HepG2 (cell line): ENCODE measurements around the gene ABCC3. TPM values are rescaled to one million over a fixed set of nuclear protein-coding genes. Genes with fewer than 3 reads are reported as not detected.

Source experiments
- ADNP ChIP-seq: sonication (generic); formaldehyde crosslinking; IDR thresholded peaks from 2 replicates; pipeline ENCODE4 v1.4.0; 2020; ENCODE audit warnings: missing genetic modification reagents
- CBX2 ChIP-seq, 2 experiments: fragments of 200-600 bp in 1 of 2; sonication (generic); formaldehyde crosslinking in 1 of 2; IDR thresholded peaks; 2 replicates each; pipeline versions ENCODE4 v1.7.0 to v1.8.1; 2018 to 2022; ENCODE audit warnings: low read depth in 2 of 2, low read length in 1 of 2, mild to moderate bottlenecking in 1 of 2, missing genetic modification reagents in 1 of 2
- GMEB2 ChIP-seq: IDR thresholded peaks from 2 replicates; pipeline ENCODE4 v1.6.1; 2016; ENCODE audit warnings: missing biosample characterization, missing genetic modification reagents, low read depth
- HIVEP1 ChIP-seq: sonication (generic); formaldehyde crosslinking; IDR thresholded peaks from 2 replicates; pipeline ENCODE4 v1.4.0; 2020; ENCODE audit warnings: mild to moderate bottlenecking, missing genetic modification reagents
- IRX3 ChIP-seq: sonication (generic); formaldehyde crosslinking; IDR thresholded peaks from 2 replicates; pipeline ENCODE4 v1.8.1; 2023; ENCODE audit warnings: mild to moderate bottlenecking, low read depth, missing genetic modification reagents, borderline replicate concordance
- MAF1 ChIP-seq: sonication (generic); formaldehyde crosslinking; IDR thresholded peaks from 2 replicates; pipeline ENCODE4 v1.5.0; 2020; ENCODE audit warnings: missing genetic modification reagents, borderline replicate concordance
- MIER3 ChIP-seq: IDR thresholded peaks from 2 replicates; pipeline ENCODE4 v1.6.1; 2016; ENCODE audit warnings: missing compliant biosample characterization, borderline replicate concordance
- MTA1 ChIP-seq: sonication (generic); formaldehyde crosslinking; IDR thresholded peaks from 2 replicates; pipeline ENCODE4 v1.4.0; 2020; ENCODE audit warnings: missing genetic modification reagents, mild to moderate bottlenecking, borderline replicate concordance
- MTF2 ChIP-seq: sonication (generic); formaldehyde crosslinking; IDR thresholded peaks from 2 replicates; pipeline ENCODE4 v1.5.0; 2020; ENCODE audit warnings: missing genetic modification reagents, borderline replicate concordance
- NCOA5 ChIP-seq: sonication (generic); formaldehyde crosslinking; IDR thresholded peaks from 2 replicates; pipeline ENCODE4 v1.4.0; 2020; ENCODE audit warnings: missing genetic modification reagents
- NFATC3 ChIP-seq: sonication (generic); formaldehyde crosslinking; IDR thresholded peaks from 2 replicates; pipeline ENCODE4 v1.5.1; 2020; ENCODE audit warnings: mild to moderate bottlenecking, missing genetic modification reagents
- RBAK ChIP-seq: sonication (generic); formaldehyde crosslinking; IDR thresholded peaks from 2 replicates; pipeline ENCODE4 v1.5.1; 2020; ENCODE audit warnings: mild to moderate bottlenecking, missing genetic modification reagents
- SNAPC4 ChIP-seq: sonication (generic); formaldehyde crosslinking; IDR thresholded peaks from 2 replicates; pipeline ENCODE4 v1.4.0; 2020; ENCODE audit warnings: mild to moderate bottlenecking, missing genetic modification reagents
- ZBTB8A ChIP-seq: sonication (generic); formaldehyde crosslinking; IDR thresholded peaks from 2 replicates; pipeline ENCODE4 v1.4.0; 2020; ENCODE audit warnings: mild to moderate bottlenecking, low read depth, missing genetic modification reagents, borderline replicate concordance
- ZFP37 ChIP-seq: sonication (generic); formaldehyde crosslinking; IDR thresholded peaks from 2 replicates; pipeline ENCODE4 v1.4.0; 2020; ENCODE audit warnings: missing genetic modification reagents, borderline replicate concordance
- ZNF205 ChIP-seq: IDR thresholded peaks from 2 replicates; pipeline ENCODE4 v1.6.1; 2018; ENCODE audit warnings: missing biosample characterization, missing genetic modification reagents
- ZNF276 ChIP-seq: sonication (generic); formaldehyde crosslinking; IDR thresholded peaks from 2 replicates; pipeline ENCODE4 v1.4.0; 2020; ENCODE audit warnings: mild to moderate bottlenecking, low read depth, missing genetic modification reagents
- ZNF607 ChIP-seq: sonication (generic); formaldehyde crosslinking; IDR thresholded peaks from 2 replicates; pipeline ENCODE4 v1.5.1; 2020; ENCODE audit warnings: missing genetic modification reagents, mild to moderate bottlenecking, borderline replicate concordance
- ZNF616 ChIP-seq: sonication (generic); formaldehyde crosslinking; IDR thresholded peaks from 2 replicates; pipeline ENCODE4 v1.5.0; 2020; ENCODE audit warnings: low read depth, mild to moderate bottlenecking, missing genetic modification reagents
- ZNF772 ChIP-seq: sonication (generic); formaldehyde crosslinking; IDR thresholded peaks from 2 replicates; pipeline ENCODE4 v1.5.0; 2020; ENCODE audit warnings: mild to moderate bottlenecking, missing genetic modification reagents
- ZZZ3 ChIP-seq: sonication (generic); formaldehyde crosslinking; IDR thresholded peaks from 2 replicates; pipeline ENCODE4 v1.4.0; 2020; ENCODE audit warnings: missing genetic modification reagents, mild to moderate bottlenecking, borderline replicate concordance
- polyA plus RNA-seq, 8 experiments: library from polyadenylated mRNA; depleted of rRNA in 3 of 8; stranded (reverse) in 7 of 8; unstranded in 1 of 8; fragments of >200 nt; fragmentation: Illumina TruSeq in 4 of 8; extraction: Trizol in 4 of 8; gene quantifications; 2 replicates each; pipeline versions ENCODE4 v1.2.1 to v1.2.3, GENCODE V29; 2011 to 2016; ENCODE audit warnings: low read depth in 4 of 8, missing spikeins in 1 of 8, mixed read lengths in 1 of 8; ENCODE audit not compliant: insufficient read depth in 1 of 8
- total RNA-seq, 5 experiments: library from RNA; depleted of rRNA; stranded (reverse); fragments of >200 nt; fragmentation: Illumina TruSeq; extraction: Trizol; gene quantifications; 2 replicates each; pipeline ENCODE4 v1.2.3, GENCODE V29; 2016; ENCODE audit warnings: low read depth in 1 of 5

The ABCC3 gene
- total and polyA plus RNA-seq, 2 of the 13 experiments (the other 11 are each of a cell fraction or from before 2014, with no cell fraction given): 25.2 to 50.7 TPM

- peak; percentile 48; the same call in 1 of the 2 replicates for TF ChIP-seq MIER3
- no peak for TF ChIP-seq CBX2 (IDR thresholded peaks at IDR 0.05; ENCODE audit: low read depth, low read length)
- no peak for TF ChIP-seq CBX2 (CRISPR knock-in tag; IDR thresholded peaks at IDR 0.05; ENCODE audit: low read depth)
- TF ChIP-seq ZNF772 (CRISPR knock-in tag): 0 out of 2 replicates have a peak, but pooled peaks have one; percentile 47
- TF ChIP-seq ZNF205 (CRISPR knock-in tag): peak; percentile 86
- TF ChIP-seq NFATC3 (CRISPR knock-in tag): no peak
- no peak; the same call in 1 of the 2 replicates for TF ChIP-seq IRX3 (CRISPR knock-in tag)
- TF ChIP-seq MTF2 (CRISPR knock-in tag): no peak
- no peak for TF ChIP-seq GMEB2 (CRISPR knock-in tag)
- peak; percentile 49; the same call in 1 of the 2 replicates for TF ChIP-seq MTA1 (CRISPR knock-in tag)
- peak; percentile 91 for TF ChIP-seq ZBTB8A (CRISPR knock-in tag)
- peak; percentile 9; the same call in 1 of the 2 replicates for TF ChIP-seq ZZZ3 (CRISPR knock-in tag)
- no peak; the same call in 1 of the 2 replicates for TF ChIP-seq ZNF276
- peak; percentile 72 for TF ChIP-seq MAF1 (CRISPR knock-in tag)
- TF ChIP-seq ZNF607 (CRISPR knock-in tag): 0 out of 2 replicates have a peak, but pooled peaks have one; percentile 35
- no peak for TF ChIP-seq HIVEP1 (CRISPR knock-in tag)
- TF ChIP-seq NCOA5: no peak
- no peak for TF ChIP-seq SNAPC4 (CRISPR knock-in tag)
- TF ChIP-seq ZNF616 (CRISPR knock-in tag): no peak
- TF ChIP-seq ADNP (CRISPR knock-in tag): no peak
- peak; percentile 41; the same call in 1 of the 2 replicates for TF ChIP-seq ZFP37 (CRISPR knock-in tag)
- TF ChIP-seq RBAK: 0 out of 2 replicates have a peak, but pooled peaks have one; percentile 50
These were observed 72.8 kb downstream of the ABCC3 start, which contains the start of gene ANKRD40 (continued) for GRCh38 chr17:50707289-50708049.
